GM20431 (cell line): Measurements from ENCODE around the gene MTNR1B.

Experiments used
- in situ Hi-C: fragments of 300-500 bp; cut with MseI, MboI; formaldehyde crosslinking; loops from one replicate; pipeline ENCODE4 v1.15.0; 2020; ENCODE audit warnings: low sequenced_read_pairs; ENCODE audit not compliant: unreplicated experiment

MTNR1B gene

DNA sequence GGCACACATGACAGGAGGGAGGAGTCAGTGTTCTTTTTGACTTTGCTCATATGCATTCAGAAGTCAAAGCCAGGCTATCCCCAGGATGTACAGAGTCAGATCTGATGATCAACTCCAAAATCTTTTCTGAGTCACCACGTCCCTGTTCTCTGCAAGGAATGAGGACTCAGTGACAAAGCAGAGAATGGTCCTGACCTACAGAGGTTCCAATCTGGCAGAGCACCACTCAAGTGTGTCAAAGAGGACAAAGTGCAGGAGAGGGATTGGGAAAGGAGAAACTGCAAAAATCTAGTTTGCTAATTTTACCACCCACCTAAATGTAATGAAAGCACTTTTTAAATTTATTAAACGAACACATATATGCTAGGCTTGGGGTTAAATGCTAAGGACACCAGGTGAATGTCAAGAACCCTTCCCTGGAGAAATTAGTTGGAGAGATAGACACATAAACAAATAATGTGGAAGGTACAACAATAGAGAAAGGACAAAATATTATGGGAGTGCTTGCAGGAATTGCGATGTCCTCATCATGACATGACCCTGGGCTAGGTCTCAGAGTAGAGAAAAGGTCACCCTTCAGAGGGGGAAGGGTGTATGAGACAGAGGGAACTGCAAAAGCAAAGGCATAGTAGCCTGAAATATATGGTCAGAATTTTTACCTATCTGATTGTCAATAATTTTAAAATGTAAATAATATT lies 56.3 kb downstream of the MTNR1B start:
- in situ Hi-C loops: no loop called here

DNA sequence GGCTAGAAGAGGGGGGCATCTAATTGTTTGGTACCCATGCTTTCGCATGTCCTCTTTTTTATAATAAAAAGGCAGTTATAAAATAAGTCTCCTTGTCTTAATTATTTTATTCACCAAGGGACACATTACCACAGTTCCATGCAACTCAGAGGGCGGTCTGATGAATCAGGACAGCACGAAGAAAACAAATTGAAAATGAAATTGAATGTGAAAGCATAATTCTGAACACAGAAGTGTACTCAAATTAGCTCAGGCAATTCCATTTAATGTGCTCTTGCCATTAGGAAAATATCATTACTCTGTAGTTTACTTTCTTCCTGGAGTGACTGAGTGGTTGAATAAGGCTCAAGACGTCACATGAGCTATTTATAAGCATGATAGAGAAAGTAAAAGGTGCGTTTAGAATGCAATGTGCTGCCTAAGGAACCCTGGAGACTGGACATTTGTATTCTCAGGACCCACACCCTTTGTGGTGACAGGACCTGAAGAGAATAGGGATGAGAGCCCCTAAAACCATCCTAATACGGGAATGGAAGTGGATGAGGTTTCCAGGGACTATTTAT lies 59.6 kb downstream of the MTNR1B start:
- in situ Hi-C loops: no loop called here

DNA sequence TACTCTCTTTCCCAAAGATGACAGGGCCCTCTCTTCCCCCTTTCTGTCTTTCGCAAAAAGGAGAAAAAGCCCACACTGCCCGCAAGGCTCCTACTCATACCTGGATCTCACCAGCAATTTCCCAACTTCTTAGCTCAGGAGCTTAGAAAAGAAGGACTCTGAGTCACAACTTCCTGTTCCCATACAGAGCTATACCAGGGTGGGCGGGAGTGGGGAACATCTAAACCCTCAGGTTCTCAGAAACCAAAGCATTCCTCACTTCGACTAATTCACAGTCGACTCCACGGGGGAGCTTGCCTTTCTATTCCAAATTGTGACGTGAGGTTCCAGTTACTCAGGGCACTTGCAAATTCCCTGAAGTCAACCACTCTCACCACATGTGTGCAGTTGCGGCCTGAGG lies 61.9 kb downstream of the MTNR1B start:
- in situ Hi-C loops: no loop called here
